GM12878 (cell line): ENCODE data around the gene RETN. TPM values are rescaled to one million over a fixed set of nuclear protein-coding genes. Genes with fewer than 3 reads are reported as not detected.

Experiments used
- ATAC-seq: fragments of 200-7000 bp; cut with Tn5 transposase; 3 replicates; pipeline ENCODE4 v1.9.1; 2020; ENCODE audit warnings: mild to moderate bottlenecking, moderate library complexity
- BruUV-seq: library from RNA; stranded (reverse); fragments of 400-500 nt; replicated peaks from 2 replicates; lab custom pipeline; 2021; lab: Mats Ljungman, UMichigan
- CTCF ChIA-PET: fragments of 300-600 bp; sonication (Branson Sonifier 250); formaldehyde crosslinking; extraction: SDS; loops from one replicate; lab custom pipeline; 2021; ENCODE audit warnings: inconsistent platforms; lab: Yijun Ruan, JAX
- POLR2A ChIA-PET: fragments of 350-600 bp; formaldehyde crosslinking; extraction: SDS; loops from one replicate; lab custom pipeline; 2021; ENCODE audit warnings: inconsistent platforms; lab: Charles Lee
- RAD21 ChIA-PET: fragments of 300-600 bp; sonication (Branson Sonifier 250); formaldehyde crosslinking; loops from one replicate; lab custom pipeline; 2023; ENCODE audit warnings: antibody characterized with exemption; ENCODE audit not compliant: unreplicated experiment; lab: Charles Lee
- SMC1A ChIA-PET: fragments of 300-600 bp; sonication (Branson Sonifier 250); formaldehyde crosslinking; loops from one replicate; lab custom pipeline; 2023; ENCODE audit not compliant: unreplicated experiment, uncharacterized antibody; lab: Charles Lee
- DNase-seq: peaks from one replicate; pipeline ENCODE4 v3.0.0-alpha.2; 2011; ENCODE audit warnings: low read depth, low spot score
- FAIRE-seq: peaks from 3 replicates; lab custom pipeline; 2011; peaks lifted over from hg19 to GRCh38; lab: Jason Lieb, UNC
- H2AFZ ChIP-seq: 2 replicates; pipeline ENCODE4 v1.6.0; 2011; ENCODE audit warnings: low read depth, low read length, control low read depth; ENCODE audit not compliant: control insufficient read depth
- H3K27ac ChIP-seq: 2 replicates; pipeline ENCODE4 v1.5.1; 2011; ENCODE audit warnings: control low read depth; ENCODE audit not compliant: control insufficient read depth, insufficient read depth
- H3K27me3 ChIP-seq, 2 experiments: replicated peaks in 1 of 2; 2 replicates each; pipeline versions ENCODE4 v1.6.0 to v1.6.1; 2011; ENCODE audit warnings: low read length in 1 of 2; ENCODE audit not compliant: control insufficient read depth in 2 of 2, insufficient read depth in 2 of 2
- H3K36me3 ChIP-seq, 2 experiments: 2 replicates each; pipeline ENCODE4 v1.5.1; 2011; ENCODE audit warnings: low read length in 1 of 2; ENCODE audit not compliant: control insufficient read depth in 2 of 2, insufficient read depth in 2 of 2
- H3K4me1 ChIP-seq: 2 replicates; pipeline ENCODE4 v1.6.1; 2011; ENCODE audit warnings: mild to moderate bottlenecking, low read length, moderate library complexity, mixed read lengths; ENCODE audit not compliant: control insufficient read depth, insufficient read depth
- H3K4me2 ChIP-seq: 2 replicates; pipeline ENCODE4 v1.6.0; 2011; ENCODE audit warnings: control low read depth; ENCODE audit not compliant: control insufficient read depth, insufficient read depth
- H3K4me3 ChIP-seq: fragments of 200-600 bp; sonication (generic); 2 replicates; pipeline ENCODE4 v1.5.1; 2016
- H3K79me2 ChIP-seq: 2 replicates; pipeline ENCODE4 v1.6.0; 2011; ENCODE audit warnings: low read length; ENCODE audit not compliant: control insufficient read depth, insufficient read depth
- H3K9ac ChIP-seq: 2 replicates; pipeline ENCODE4 v1.8.0; 2011; ENCODE audit warnings: low read length, control low read depth, mixed read lengths; ENCODE audit not compliant: control insufficient read depth, insufficient read depth
- H3K9me3 ChIP-seq: replicated peaks from 3 replicates; pipeline ENCODE4 v1.5.1; 2011; ENCODE audit warnings: mild to moderate bottlenecking, low read length; ENCODE audit not compliant: control insufficient read depth, insufficient read depth
- H4K20me1 ChIP-seq: 2 replicates; pipeline ENCODE4 v1.6.0; 2011; ENCODE audit not compliant: control insufficient read depth, insufficient read depth
- BACH1 ChIP-seq: fragments of 450-650 bp; IDR thresholded peaks from 2 replicates; pipeline ENCODE4 v1.6.1; 2017; ENCODE audit warnings: mild to moderate bottlenecking, borderline replicate concordance
- EZH2 ChIP-seq: IDR thresholded peaks from 2 replicates; pipeline ENCODE4 v1.6.1; 2012; ENCODE audit warnings: low read depth, mild to moderate bottlenecking, control low read depth, inconsistent platforms, low read length, borderline replicate concordance; ENCODE audit not compliant: control insufficient read depth
- GABPA ChIP-seq: IDR thresholded peaks from 2 replicates; pipeline ENCODE4 v1.6.1; 2014; ENCODE audit warnings: antibody characterized with exemption, low read depth, mild to moderate bottlenecking, inconsistent platforms
- IKZF1 ChIP-seq: fragments of 450-650 bp; conservative IDR thresholded peaks from 2 replicates; pipeline ENCODE4 v1.6.1; 2017; ENCODE audit warnings: antibody characterized with exemption, mild to moderate bottlenecking
- LARP7 ChIP-seq: fragments of 450-650 bp; IDR thresholded peaks from 2 replicates; pipeline ENCODE4 v1.6.1; 2017; ENCODE audit warnings: mild to moderate bottlenecking
- MYB ChIP-seq: fragments of 150-350 bp; IDR thresholded peaks from 2 replicates; pipeline ENCODE4 v1.6.1; 2014; ENCODE audit warnings: mild to moderate bottlenecking, low read depth, low read length, borderline replicate concordance
- RUNX3 ChIP-seq: IDR thresholded peaks from 2 replicates; pipeline ENCODE4 v1.6.1; 2012; ENCODE audit warnings: low read length, inconsistent platforms
- STAT3 ChIP-seq: IDR thresholded peaks from 2 replicates; pipeline ENCODE4 v1.6.1; 2011; ENCODE audit warnings: low read depth, low read length, improper control_type of control experiment
- SUZ12 ChIP-seq: fragments of 200-600 bp; sonication (generic); IDR thresholded peaks from one replicate; pipeline ENCODE4 v1.6.1; 2018; ENCODE audit warnings: antibody characterized with exemption, mild to moderate bottlenecking; ENCODE audit not compliant: unreplicated experiment
- TAF1 ChIP-seq: IDR thresholded peaks from 2 replicates; pipeline ENCODE4 v1.6.1; 2011; ENCODE audit warnings: mild to moderate bottlenecking, low read depth, low read length, borderline replicate concordance
- TARDBP ChIP-seq: IDR thresholded peaks from 2 replicates; pipeline ENCODE4 v1.6.1; 2016; ENCODE audit warnings: borderline replicate concordance
- ZZZ3 ChIP-seq: IDR thresholded peaks from 2 replicates; pipeline ENCODE4 v1.6.1; 2011; ENCODE audit warnings: low read depth; ENCODE audit not compliant: control insufficient read depth, insufficient read length
- WGBS: methylation state at CpG from one replicate; pipeline ENCODE4 v1.1.6; 2016; ENCODE audit warnings: low lambda C conversion rate; ENCODE audit not compliant: insufficient replicate concordance, insufficient coverage; ENCODE audit errors: missing lambda C conversion rate; 5-methylcytosine and 5-hydroxymethylcytosine counted together
- in situ Hi-C: fragments of 300-500 bp; cut with MboI; formaldehyde crosslinking; loops from 9 replicates; pipeline ENCODE4 v1.14.3; 2018; ENCODE audit warnings: mixed read lengths
- intact Hi-C: fragments of 100-400 bp; cut with micrococcal nuclease; formaldehyde crosslinking; loops from one replicate; pipeline ENCODE4 v1.14.2; 2022; ENCODE audit not compliant: unreplicated experiment
- polyA plus RNA-seq, 11 experiments: library from polyadenylated mRNA; depleted of rRNA in 4 of 11; unstranded in 6 of 11; stranded (reverse) in 5 of 11; fragments of >200 nt; fragmentation: Nextera tagmentation in 4 of 11; fragmentation: Illumina TruSeq in 1 of 11; extraction: Ambion mirVana in 4 of 11; extraction: Trizol in 1 of 11; gene quantifications; 1 replicate in 1 of 11; 2 replicates in 10 of 11; pipeline versions ENCODE4 v1.2.1 to v1.2.3, GENCODE V29; 2011 to 2016; ENCODE audit warnings: inconsistent platforms in 2 of 11, missing spikeins in 2 of 11, low read depth in 1 of 11
- total RNA-seq, 4 experiments: library from RNA; depleted of rRNA in 3 of 4; stranded (reverse); fragments of >200 nt in 3 of 4; fragmentation: Illumina TruSeq in 1 of 4; extraction: Trizol in 1 of 4; gene quantifications; 2 replicates each; pipeline versions ENCODE4 v1.2.1 to v1.2.3, GENCODE V29; 2013 to 2021
- TF ChIP-seq, protein P1 (sequence below): IDR thresholded peaks from 2 replicates; pipeline ENCODE4 v1.6.1; 2012; ENCODE audit warnings: improper control_type of control experiment, low read depth, low read length; ENCODE audit not compliant: insufficient replicate concordance

The RETN gene
- total and polyA plus RNA-seq, 10 of the 15 experiments (the other 5 are each of a cell fraction or from before 2014, with no cell fraction given), result 0.26 TPM; not detected in 9

DNA sequence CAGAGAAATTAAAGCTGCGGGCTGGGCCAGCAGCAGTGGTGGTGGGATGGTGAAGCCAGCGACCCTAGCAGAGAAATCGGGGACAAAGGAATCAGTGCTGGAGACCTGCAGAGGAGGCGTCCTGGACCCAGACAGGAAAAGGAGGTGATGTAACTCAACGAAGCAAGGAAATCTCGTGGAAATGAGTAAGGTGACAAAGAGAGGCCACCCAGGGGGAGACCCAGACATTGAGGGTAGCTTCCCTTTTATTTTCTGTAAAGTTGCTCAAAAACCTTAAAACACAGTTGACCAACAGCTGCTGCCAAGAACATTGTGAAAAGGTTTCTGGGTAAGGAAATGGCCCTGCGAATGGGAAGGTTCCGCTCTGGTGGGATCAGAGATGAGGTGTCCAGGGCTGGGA lies 13.3 kb upstream of the RETN start:
- ChIA-PET POLR2A (interaction anchor here (0.6 kb wide), 1 partner anchor 522 kb away, joined by 4 read pairs; no protein-coding TSS in a partner anchor), CTCF (interaction anchor here (0.8 to 1.3 kb wide), 5 partner anchors 22 to 144 kb away, joined by 3 to 5 read pairs (median 3); partner anchors contain the start of genes MCEMP1 and TRAPPC5), SMC1A (interaction anchor here (0.6 kb wide), 1 partner anchor 154 kb away, joined by 3 read pairs; no protein-coding TSS in a partner anchor), RAD21 (interaction anchor here (1.0 to 1.1 kb wide), 2 partner anchors 25 to 26 kb away, joined by 3 to 4 read pairs; partner anchors contain the start of genes PET100 and TRAPPC5)
- BruUV-seq, result no TSS peak
- DNase-seq (no peak), FAIRE-seq (no peak), ATAC-seq (no peak)
- H3K36me3 ChIP-seq, result no peaks in the 10 kb centered on the region
- in situ Hi-C loops, result no loop called here
- intact Hi-C loops, result no loop called here
- H3K9me3 ChIP-seq, result no peaks in the 10 kb centered on the region
- WGBS, result 54% methylated on average over 8 of the region's 8 CpGs
- H3K79me2 ChIP-seq, result no peaks in the 10 kb centered on the region
- H2AFZ ChIP-seq, result no peak overlapping the region
- no peak overlapping the region for H3K27ac ChIP-seq
- H4K20me1 ChIP-seq, result no peaks in the 10 kb centered on the region
- H3K4me2 ChIP-seq, result no peak overlapping the region
- H3K9ac ChIP-seq, result no peak overlapping the region
- H3K27me3 ChIP-seq, result no peaks in the 10 kb centered on the region; a peak in 1 of 4 replicates
- H3K4me1 ChIP-seq, result peaks cover 20% of the 10 kb centered on the region
- H3K4me3 ChIP-seq, result no peak overlapping the region
- TF ChIP-seq TAF1, result no peak
- TF ChIP-seq IKZF1, result no peak
- TF ChIP-seq SUZ12, result no peak
- TF ChIP-seq, protein P1, sequence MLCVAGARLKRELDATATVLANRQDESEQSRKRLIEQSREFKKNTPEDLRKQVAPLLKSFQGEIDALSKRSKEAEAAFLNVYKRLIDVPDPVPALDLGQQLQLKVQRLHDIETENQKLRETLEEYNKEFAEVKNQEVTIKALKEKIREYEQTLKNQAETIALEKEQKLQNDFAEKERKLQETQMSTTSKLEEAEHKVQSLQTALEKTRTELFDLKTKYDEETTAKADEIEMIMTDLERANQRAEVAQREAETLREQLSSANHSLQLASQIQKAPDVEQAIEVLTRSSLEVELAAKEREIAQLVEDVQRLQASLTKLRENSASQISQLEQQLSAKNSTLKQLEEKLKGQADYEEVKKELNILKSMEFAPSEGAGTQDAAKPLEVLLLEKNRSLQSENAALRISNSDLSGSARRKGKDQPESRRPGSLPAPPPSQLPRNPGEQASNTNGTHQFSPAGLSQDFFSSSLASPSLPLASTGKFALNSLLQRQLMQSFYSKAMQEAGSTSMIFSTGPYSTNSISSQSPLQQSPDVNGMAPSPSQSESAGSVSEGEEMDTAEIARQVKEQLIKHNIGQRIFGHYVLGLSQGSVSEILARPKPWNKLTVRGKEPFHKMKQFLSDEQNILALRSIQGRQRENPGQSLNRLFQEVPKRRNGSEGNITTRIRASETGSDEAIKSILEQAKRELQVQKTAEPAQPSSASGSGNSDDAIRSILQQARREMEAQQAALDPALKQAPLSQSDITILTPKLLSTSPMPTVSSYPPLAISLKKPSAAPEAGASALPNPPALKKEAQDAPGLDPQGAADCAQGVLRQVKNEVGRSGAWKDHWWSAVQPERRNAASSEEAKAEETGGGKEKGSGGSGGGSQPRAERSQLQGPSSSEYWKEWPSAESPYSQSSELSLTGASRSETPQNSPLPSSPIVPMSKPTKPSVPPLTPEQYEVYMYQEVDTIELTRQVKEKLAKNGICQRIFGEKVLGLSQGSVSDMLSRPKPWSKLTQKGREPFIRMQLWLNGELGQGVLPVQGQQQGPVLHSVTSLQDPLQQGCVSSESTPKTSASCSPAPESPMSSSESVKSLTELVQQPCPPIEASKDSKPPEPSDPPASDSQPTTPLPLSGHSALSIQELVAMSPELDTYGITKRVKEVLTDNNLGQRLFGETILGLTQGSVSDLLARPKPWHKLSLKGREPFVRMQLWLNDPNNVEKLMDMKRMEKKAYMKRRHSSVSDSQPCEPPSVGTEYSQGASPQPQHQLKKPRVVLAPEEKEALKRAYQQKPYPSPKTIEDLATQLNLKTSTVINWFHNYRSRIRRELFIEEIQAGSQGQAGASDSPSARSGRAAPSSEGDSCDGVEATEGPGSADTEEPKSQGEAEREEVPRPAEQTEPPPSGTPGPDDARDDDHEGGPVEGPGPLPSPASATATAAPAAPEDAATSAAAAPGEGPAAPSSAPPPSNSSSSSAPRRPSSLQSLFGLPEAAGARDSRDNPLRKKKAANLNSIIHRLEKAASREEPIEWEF, result no peak
- TF ChIP-seq RUNX3, result no peak
- TF ChIP-seq LARP7, result no peak
- no peak for TF ChIP-seq STAT3
- no peak for TF ChIP-seq ZZZ3
- TF ChIP-seq TARDBP, result no peak
- no peak for TF ChIP-seq BACH1
- no peak for TF ChIP-seq GABPA
- TF ChIP-seq EZH2, result no peak
- no peak for TF ChIP-seq MYB
